ENCODE data around the gene OR5M8.

OR5M8 gene

DNA sequence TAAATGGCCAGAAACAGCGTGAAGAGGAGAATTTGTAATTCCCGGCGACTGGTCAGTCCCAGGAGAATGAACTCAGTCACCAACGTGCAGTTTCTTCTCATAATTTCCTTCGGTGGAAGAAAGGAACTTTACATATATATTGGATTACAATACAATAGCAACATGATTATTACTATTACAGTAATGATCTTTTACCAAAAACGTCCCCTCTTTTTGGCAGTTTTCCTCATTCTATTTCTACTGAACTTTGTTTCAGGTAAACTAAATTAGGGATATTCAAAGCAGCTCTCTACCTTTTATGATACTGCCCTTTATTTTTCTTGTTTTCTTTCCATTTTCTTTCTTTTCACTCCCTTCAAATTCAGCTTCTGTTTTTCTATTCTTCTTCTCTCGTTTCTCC lies at the start of gene OR5M8:
TSS of gene OR5M8 (minus strand) at position 101 of the 400 bp plus-strand sequence. CDS start at position 101, 0 bp downstream.
- H3K4me1 ChIP-seq (ENCODE audit: control insufficient read depth, insufficient read depth, low read length) = no peaks in the 10 kb centered on the region
- H3K9me3 ChIP-seq (ENCODE audit: control insufficient read depth in 2 of 2, low read length in 2 of 2) = no peaks in the 10 kb centered on the region
- no peak within 1 kb of the TSS for H3K27ac ChIP-seq (ENCODE audit: low read length)
- H3K27me3 ChIP-seq (ENCODE audit: control insufficient read depth in 1 of 2, insufficient read depth in 2 of 2, low read length in 2 of 2) = no peaks in the 10 kb centered on the region
- H3K4me3 ChIP-seq (ENCODE audit: low read length in 2 of 2) = no peak within 1 kb of the TSS
- H3K36me3 ChIP-seq (ENCODE audit: control insufficient read depth in 2 of 2, insufficient read depth in 2 of 2, low read length in 2 of 2) = no peaks in the 10 kb centered on the region
- no peak within 1 kb of the TSS for H3K9ac ChIP-seq (ENCODE audit: low read length in 2 of 2)

DNA sequence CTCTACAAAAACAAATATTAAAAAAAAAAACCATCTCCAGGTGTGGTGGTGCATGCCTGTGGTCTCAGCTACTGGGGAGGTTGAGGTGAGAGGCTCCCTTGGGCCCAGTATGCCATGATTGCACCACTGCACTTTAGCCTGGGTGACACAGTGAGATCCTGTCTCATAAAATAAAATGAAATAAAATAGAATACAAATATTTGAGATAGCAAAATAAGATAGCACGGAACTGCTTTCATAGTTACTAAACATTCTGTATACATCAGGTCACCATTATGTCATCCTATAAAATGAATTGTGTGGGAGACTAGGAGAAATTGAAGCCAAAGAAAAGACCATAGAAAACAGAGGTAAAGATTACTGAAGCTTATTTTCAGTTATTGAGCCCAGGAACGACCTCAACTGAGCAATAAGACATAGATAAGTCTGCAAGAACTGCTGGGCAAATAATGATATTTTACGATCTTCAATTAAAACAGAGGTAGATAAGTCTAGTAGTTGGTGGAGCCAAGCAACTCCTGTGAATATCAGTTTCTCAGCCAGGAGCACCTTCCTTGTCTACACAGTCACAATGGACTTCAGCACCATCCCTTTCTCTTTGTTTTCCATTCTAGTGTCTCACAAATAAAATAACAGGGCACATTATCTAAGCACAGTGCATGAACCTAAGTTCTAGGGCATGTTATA lies 42.0 kb upstream of the OR5M8 start:
- H3K4me1 ChIP-seq (ENCODE audit: control insufficient read depth, insufficient read depth, low read length) = no peaks in the 10 kb centered on the region
- H3K9ac ChIP-seq (ENCODE audit: low read length in 2 of 2) = no peak overlapping the region
- H3K27me3 ChIP-seq (ENCODE audit: control insufficient read depth in 1 of 2, insufficient read depth in 2 of 2, low read length in 2 of 2) = no peaks in the 10 kb centered on the region
- no peaks in the 10 kb centered on the region for H3K9me3 ChIP-seq (ENCODE audit: control insufficient read depth in 2 of 2, low read length in 2 of 2)
- no peaks in the 10 kb centered on the region for H3K36me3 ChIP-seq (ENCODE audit: control insufficient read depth in 2 of 2, insufficient read depth in 2 of 2, low read length in 2 of 2)
- no peak overlapping the region for H3K4me3 ChIP-seq (ENCODE audit: low read length in 2 of 2)
- no peak overlapping the region for H3K27ac ChIP-seq (ENCODE audit: low read length)

DNA sequence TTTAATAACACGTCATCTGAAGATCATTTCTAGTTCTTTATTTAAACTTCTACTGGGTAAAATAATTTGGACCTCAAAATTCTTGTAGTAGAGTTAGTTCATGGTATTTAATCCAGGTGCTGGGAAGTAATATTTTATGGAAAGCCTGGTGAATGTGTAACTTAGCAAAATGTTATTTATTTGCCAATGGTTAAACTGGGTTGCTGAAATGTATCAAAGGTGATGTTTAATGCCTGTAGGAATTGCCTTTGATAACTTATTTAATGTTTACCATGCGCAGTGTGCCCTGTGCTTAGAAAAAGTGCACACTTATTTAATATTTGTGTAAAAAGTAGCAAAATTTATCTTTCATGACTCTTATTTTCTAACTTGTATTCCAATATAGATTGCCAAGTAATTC lies 40.7 kb upstream of the OR5M8 start:
- H3K27me3 ChIP-seq (ENCODE audit: control insufficient read depth in 1 of 2, insufficient read depth in 2 of 2, low read length in 2 of 2) = no peaks in the 10 kb centered on the region
- H3K27ac ChIP-seq (ENCODE audit: low read length) = no peak overlapping the region
- no peaks in the 10 kb centered on the region for H3K9me3 ChIP-seq (ENCODE audit: control insufficient read depth in 2 of 2, low read length in 2 of 2)
- H3K36me3 ChIP-seq (ENCODE audit: control insufficient read depth in 2 of 2, insufficient read depth in 2 of 2, low read length in 2 of 2) = no peaks in the 10 kb centered on the region
- H3K4me1 ChIP-seq (ENCODE audit: control insufficient read depth, insufficient read depth, low read length) = no peaks in the 10 kb centered on the region
- H3K4me3 ChIP-seq (ENCODE audit: low read length in 2 of 2) = no peak overlapping the region
- no peak overlapping the region for H3K9ac ChIP-seq (ENCODE audit: low read length in 2 of 2)

DNA sequence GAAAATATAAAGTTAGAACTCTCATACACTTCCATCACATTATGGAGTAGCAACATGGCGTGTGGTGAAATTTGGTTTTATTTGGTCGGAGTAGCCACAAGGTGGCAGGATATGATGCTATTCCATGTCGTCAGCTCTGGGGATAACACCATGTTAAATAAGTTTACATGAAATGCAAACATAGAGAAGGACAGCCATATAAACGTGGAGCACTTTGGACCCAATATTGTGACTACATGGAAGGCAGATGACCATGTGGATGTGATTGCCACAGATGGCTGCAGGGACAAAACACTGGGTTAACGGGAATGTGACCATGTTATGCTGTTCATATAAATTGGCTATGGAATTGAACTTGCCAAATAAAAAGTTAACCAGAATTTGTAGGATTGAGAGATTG lies 30.8 kb upstream of the OR5M8 start:
- no peaks in the 10 kb centered on the region for H3K27me3 ChIP-seq (ENCODE audit: control insufficient read depth in 1 of 2, insufficient read depth in 2 of 2, low read length in 2 of 2)
- H3K4me1 ChIP-seq (ENCODE audit: control insufficient read depth, insufficient read depth, low read length) = no peaks in the 10 kb centered on the region
- no peaks in the 10 kb centered on the region for H3K36me3 ChIP-seq (ENCODE audit: control insufficient read depth in 2 of 2, insufficient read depth in 2 of 2, low read length in 2 of 2)
- no peak overlapping the region for H3K4me3 ChIP-seq (ENCODE audit: low read length in 2 of 2)
- H3K9ac ChIP-seq (ENCODE audit: low read length in 2 of 2) = no peak overlapping the region
- no peaks in the 10 kb centered on the region for H3K9me3 ChIP-seq (ENCODE audit: control insufficient read depth in 2 of 2, low read length in 2 of 2)
- H3K27ac ChIP-seq (ENCODE audit: low read length) = no peak overlapping the region

DNA sequence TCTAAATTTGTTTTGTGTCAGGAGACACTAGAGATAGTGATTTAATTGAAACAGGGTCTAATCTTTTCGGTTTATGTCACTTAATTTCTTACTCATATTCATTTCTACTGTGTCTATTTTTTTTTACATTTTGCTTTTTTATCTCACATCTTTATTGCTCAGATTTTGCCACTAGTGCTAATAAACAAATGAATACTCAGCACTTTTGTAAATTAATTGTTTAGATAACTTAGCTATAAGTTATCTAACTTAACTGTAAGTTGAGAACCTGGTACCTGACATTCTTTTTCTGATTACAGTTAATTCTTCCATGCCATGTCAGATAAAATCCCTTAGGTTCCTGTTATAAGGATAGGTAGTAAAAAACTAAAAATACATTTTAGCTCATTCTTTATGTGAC lies 22.1 kb upstream of the OR5M8 start:
- Histone ChIP-seq H3K27me3 (ENCODE audit: control insufficient read depth in 1 of 2, insufficient read depth in 2 of 2, low read length in 2 of 2) (no peaks in the 10 kb centered on the region), H3K27ac (ENCODE audit: low read length) (no peak overlapping the region), H3K4me3 (ENCODE audit: low read length in 2 of 2) (no peak overlapping the region), H3K4me1 (ENCODE audit: control insufficient read depth, insufficient read depth, low read length) (no peaks in the 10 kb centered on the region), H3K36me3 (ENCODE audit: control insufficient read depth in 2 of 2, insufficient read depth in 2 of 2, low read length in 2 of 2) (no peaks in the 10 kb centered on the region), H3K9ac (ENCODE audit: low read length in 2 of 2) (no peak overlapping the region), H3K9me3 (ENCODE audit: control insufficient read depth in 2 of 2, low read length in 2 of 2) (no peaks in the 10 kb centered on the region)

DNA sequence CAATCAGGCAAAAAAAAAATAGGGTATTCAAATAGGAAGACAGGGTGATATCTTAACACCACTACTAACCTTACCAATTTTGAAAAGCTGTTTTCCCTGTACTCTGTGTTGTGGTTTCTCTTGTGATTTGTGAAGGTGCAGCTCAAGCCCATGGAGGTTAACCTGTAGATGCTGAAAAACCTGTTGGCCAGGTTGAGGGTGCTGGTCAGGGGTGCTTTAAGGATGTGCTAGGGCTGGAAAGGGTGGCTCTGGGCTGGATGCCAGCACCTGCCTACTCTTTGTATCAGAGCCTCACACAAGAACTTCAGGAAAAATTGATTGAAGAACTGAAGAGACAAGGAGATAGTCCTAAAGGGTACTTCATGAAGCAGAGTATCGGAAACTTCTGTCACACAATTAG lies 18.3 kb upstream of the OR5M8 start:
- H3K9ac ChIP-seq (ENCODE audit: low read length in 2 of 2) = no peak overlapping the region
- no peak overlapping the region for H3K4me3 ChIP-seq (ENCODE audit: low read length in 2 of 2)
- H3K4me1 ChIP-seq (ENCODE audit: control insufficient read depth, insufficient read depth, low read length) = no peaks in the 10 kb centered on the region
- H3K9me3 ChIP-seq (ENCODE audit: control insufficient read depth in 2 of 2, low read length in 2 of 2) = no peaks in the 10 kb centered on the region
- H3K27me3 ChIP-seq (ENCODE audit: control insufficient read depth in 1 of 2, insufficient read depth in 2 of 2, low read length in 2 of 2) = no peaks in the 10 kb centered on the region
- no peak overlapping the region for H3K27ac ChIP-seq (ENCODE audit: low read length)
- H3K36me3 ChIP-seq (ENCODE audit: control insufficient read depth in 2 of 2, insufficient read depth in 2 of 2, low read length in 2 of 2) = no peaks in the 10 kb centered on the region

DNA sequence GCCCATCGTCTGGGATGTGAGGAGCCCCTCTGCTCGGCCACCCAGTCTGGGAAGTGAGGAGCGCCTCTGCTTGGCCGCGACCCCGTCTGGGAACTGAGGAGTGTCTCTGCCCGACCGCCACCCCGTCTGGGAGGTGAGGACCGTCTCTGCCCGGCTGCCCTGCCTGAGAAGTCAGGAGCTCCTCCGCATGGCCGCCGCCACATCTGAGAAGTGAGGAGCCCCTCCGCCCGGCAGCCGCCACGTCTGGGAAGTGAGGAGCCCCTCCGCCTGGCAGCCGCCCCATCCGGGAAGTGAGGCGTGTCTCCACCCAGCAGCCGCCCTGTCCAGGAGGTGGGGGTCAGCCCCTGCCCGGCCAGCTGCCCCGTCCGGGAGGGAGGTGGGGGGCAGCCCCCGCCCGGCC lies 5.8 kb upstream of the OR5M8 start:
- Histone ChIP-seq H3K9ac (ENCODE audit: low read length in 2 of 2) (no peak overlapping the region), H3K27me3 (ENCODE audit: control insufficient read depth in 1 of 2, insufficient read depth in 2 of 2, low read length in 2 of 2) (no peaks in the 10 kb centered on the region), H3K4me3 (ENCODE audit: low read length in 2 of 2) (no peak overlapping the region), H3K9me3 (ENCODE audit: control insufficient read depth in 2 of 2, low read length in 2 of 2) (no peaks in the 10 kb centered on the region), H3K27ac (ENCODE audit: low read length) (no peak overlapping the region), H3K4me1 (ENCODE audit: control insufficient read depth, insufficient read depth, low read length) (no peaks in the 10 kb centered on the region), H3K36me3 (ENCODE audit: control insufficient read depth in 2 of 2, insufficient read depth in 2 of 2, low read length in 2 of 2) (no peaks in the 10 kb centered on the region)

- Histone ChIP-seq H3K27me3 (ENCODE audit: control insufficient read depth in 1 of 2, insufficient read depth in 2 of 2, low read length in 2 of 2) (no peaks in the 10 kb centered on the region), H3K27ac (ENCODE audit: low read length) (no peak overlapping the region), H3K4me1 (ENCODE audit: control insufficient read depth, insufficient read depth, low read length) (no peaks in the 10 kb centered on the region), H3K36me3 (ENCODE audit: control insufficient read depth in 2 of 2, insufficient read depth in 2 of 2, low read length in 2 of 2) (no peaks in the 10 kb centered on the region), H3K9me3 (ENCODE audit: control insufficient read depth in 2 of 2, low read length in 2 of 2) (no peaks in the 10 kb centered on the region), H3K9ac (ENCODE audit: low read length in 2 of 2) (no peak overlapping the region), H3K4me3 (ENCODE audit: low read length in 2 of 2) (no peak overlapping the region)
These were observed 3.9 kb upstream of the OR5M8 start for GRCh38 chr11:56495117-56495516.

DNA sequence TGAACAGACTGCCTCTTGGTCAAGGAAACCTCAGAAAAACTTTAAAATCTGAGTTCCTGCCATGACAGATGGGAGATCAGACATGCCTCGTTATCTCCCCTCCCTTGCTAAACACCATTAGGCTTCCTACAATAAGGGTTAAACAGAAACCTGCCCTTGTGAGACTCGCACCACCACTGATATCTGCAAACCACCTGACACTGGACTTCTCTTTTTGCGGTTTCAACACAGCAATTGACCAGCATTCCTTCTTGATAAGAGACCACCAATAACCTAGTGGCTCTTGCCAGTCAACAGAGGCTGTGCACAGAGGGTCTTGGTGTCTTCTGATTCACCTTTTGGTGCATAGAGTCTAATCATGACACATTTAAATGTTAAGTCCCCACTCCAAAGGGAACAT lies 4.4 kb downstream of the OR5M8 start:
- no peaks in the 10 kb centered on the region for H3K4me1 ChIP-seq (ENCODE audit: control insufficient read depth, insufficient read depth, low read length)
- H3K4me3 ChIP-seq (ENCODE audit: low read length in 2 of 2) = no peak overlapping the region
- H3K9ac ChIP-seq (ENCODE audit: low read length in 2 of 2) = no peak overlapping the region
- H3K27me3 ChIP-seq (ENCODE audit: control insufficient read depth in 1 of 2, insufficient read depth in 2 of 2, low read length in 2 of 2) = no peaks in the 10 kb centered on the region
- H3K36me3 ChIP-seq (ENCODE audit: control insufficient read depth in 2 of 2, insufficient read depth in 2 of 2, low read length in 2 of 2) = no peaks in the 10 kb centered on the region
- H3K27ac ChIP-seq (ENCODE audit: low read length) = no peak overlapping the region
- H3K9me3 ChIP-seq (ENCODE audit: control insufficient read depth in 2 of 2, low read length in 2 of 2) = no peaks in the 10 kb centered on the region

DNA sequence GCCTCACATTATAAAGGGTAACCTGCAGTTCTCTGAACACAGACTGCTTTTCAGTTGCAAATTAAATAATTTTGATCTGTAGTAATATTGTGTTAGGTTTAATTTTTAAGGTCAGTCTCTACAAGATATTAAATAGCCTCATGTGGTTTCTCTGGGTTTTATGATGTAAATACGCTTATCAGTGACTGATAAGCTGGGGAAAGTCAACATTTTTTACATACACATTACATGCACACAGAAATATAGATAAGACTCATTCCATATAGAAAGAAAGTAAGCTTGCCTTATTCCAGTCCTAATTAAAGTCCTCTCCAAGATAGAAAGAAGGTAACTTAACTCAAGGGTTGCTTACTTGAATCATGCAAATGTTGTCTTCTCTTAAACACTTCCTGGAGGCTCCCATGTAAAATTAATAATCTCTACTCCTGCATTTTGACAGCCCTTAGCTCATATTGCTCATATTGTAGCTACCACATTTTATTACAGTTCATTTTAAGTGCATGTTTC lies 16.4 kb downstream of the OR5M8 start:
- no peaks in the 10 kb centered on the region for H3K36me3 ChIP-seq (ENCODE audit: control insufficient read depth in 2 of 2, insufficient read depth in 2 of 2, low read length in 2 of 2)
- no peaks in the 10 kb centered on the region for H3K4me1 ChIP-seq (ENCODE audit: control insufficient read depth, insufficient read depth, low read length)
- H3K27me3 ChIP-seq (ENCODE audit: control insufficient read depth in 1 of 2, insufficient read depth in 2 of 2, low read length in 2 of 2) = no peaks in the 10 kb centered on the region
- no peak overlapping the region for H3K9ac ChIP-seq (ENCODE audit: low read length in 2 of 2)
- H3K27ac ChIP-seq (ENCODE audit: low read length) = no peak overlapping the region
- no peak overlapping the region for H3K4me3 ChIP-seq (ENCODE audit: low read length in 2 of 2)
- H3K9me3 ChIP-seq (ENCODE audit: control insufficient read depth in 2 of 2, low read length in 2 of 2) = no peaks in the 10 kb centered on the region

GRCh38 chr11:56473252-56473651 lies 17.9 kb downstream of the OR5M8 start, which contains the start of gene OR5M3:
OR5M3 (minus strand) TSS chr11:56473352; CDS start chr11:56470497, 2,855 bp downstream.
- Histone ChIP-seq H3K4me3 (ENCODE audit: low read length in 2 of 2) (no peak within 1 kb of the TSS), H3K9ac (ENCODE audit: low read length in 2 of 2) (no peak within 1 kb of the TSS), H3K27me3 (ENCODE audit: control insufficient read depth in 1 of 2, insufficient read depth in 2 of 2, low read length in 2 of 2) (no peaks in the 10 kb centered on the region), H3K4me1 (ENCODE audit: control insufficient read depth, insufficient read depth, low read length) (no peaks in the 10 kb centered on the region), H3K9me3 (ENCODE audit: control insufficient read depth in 2 of 2, low read length in 2 of 2) (no peaks in the 10 kb centered on the region), H3K27ac (ENCODE audit: low read length) (no peak within 1 kb of the TSS), H3K36me3 (ENCODE audit: control insufficient read depth in 2 of 2, insufficient read depth in 2 of 2, low read length in 2 of 2) (no peaks in the 10 kb centered on the region)
